ENCODE measurements around the gene TNFRSF25.
"Not testable (repeated sequence)": the region's sequence is repeated elsewhere in the genome, so short reads cannot be mapped to it uniquely, and the experiment has no call there.

The TNFRSF25 gene

GRCh38 chr1:6501279-6501813 lies 35.4 kb upstream of the TNFRSF25 start:
- DNase-seq: no peak

- DNase-seq: no peak
These were observed 34.7 kb upstream of the TNFRSF25 start for GRCh38 chr1:6500544-6501278.

DNA sequence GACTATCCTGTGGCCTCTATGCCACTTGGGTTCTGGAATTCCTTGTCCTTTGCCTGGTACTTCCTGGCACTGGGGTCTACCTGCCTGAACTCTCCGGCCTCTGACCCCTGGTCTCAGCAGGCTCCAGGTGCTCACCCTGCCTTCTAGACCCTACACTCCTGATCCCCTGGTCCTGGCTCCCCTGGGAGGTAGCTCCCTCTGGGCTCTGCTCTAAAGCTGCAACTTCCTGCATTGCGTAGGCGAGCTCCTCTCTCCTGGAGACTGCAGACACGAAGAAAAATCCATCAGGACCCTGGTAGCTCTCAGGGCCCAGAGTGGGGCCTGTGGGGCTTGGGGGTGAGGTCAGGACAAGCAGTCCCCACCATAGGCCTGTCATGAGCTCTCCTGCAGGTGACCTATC lies 33.3 kb upstream of the TNFRSF25 start:
- DNase-seq: no peak

GRCh38 chr1:6498576-6499111 lies 32.7 kb upstream of the TNFRSF25 start:
- no peak for DNase-seq

GRCh38 chr1:6497867-6498575 lies 32.0 kb upstream of the TNFRSF25 start:
- DNase-seq: no peak

DNA sequence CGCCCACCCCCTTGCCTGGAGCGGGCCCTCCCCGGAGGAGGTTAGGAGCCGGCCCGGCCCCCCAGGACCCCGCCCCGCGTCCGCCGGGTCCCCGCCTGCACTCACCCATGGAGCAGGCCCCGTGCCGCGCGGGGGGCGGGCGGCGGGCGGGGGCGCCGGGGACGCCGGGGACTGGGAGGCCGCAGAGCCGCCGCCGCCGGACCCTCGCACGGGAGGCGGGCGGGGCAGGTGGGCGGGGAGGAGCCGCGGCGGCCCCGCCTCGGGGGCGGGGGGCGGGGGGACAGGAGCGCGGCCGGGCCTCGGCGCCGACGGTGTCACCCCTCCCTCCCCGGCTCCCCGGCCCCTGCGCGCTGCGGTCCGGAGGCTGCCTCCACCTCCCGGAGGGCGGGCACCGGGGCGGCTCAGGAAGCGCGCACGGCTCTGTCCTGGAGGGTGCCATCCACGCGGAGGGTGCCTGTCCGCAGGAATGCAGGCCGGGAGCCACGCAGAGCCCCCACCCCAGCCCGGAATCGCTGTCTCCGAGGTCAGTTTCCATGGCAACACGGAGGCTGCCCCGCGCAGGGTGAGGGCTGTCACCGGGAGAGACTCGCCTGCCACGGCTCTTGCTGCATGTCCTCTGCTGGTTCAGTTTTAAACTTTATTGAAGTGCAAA lies 31.4 kb upstream of the TNFRSF25 start:
- DNase-seq: peak; percentile 65

DNA sequence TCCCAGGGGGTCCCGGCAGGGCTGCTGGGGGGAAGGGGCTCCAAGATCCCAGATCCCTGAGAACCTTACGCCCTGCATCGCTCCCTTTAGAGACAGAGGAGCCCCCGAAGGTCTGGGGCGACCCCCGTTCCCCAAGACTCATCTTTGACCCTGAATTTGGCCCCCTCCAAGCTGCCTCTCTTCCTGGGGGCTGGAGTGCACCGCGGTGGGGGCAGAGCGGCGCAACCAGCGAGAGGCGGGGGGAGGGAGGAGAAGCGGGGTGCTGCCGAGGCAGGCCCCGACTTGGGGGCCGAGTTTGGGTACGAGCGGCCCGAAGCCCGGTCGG lies 30.9 kb upstream of the TNFRSF25 start:
- DNase-seq: no peak

- no peak for DNase-seq
These were observed 30.4 kb upstream of the TNFRSF25 start for GRCh38 chr1:6496365-6496721.

GRCh38 chr1:6495540-6496364 lies 29.8 kb upstream of the TNFRSF25 start:
- DNase-seq: no peak

- no peak for DNase-seq
These were observed 29.1 kb upstream of the TNFRSF25 start for GRCh38 chr1:6495041-6495441.

DNA sequence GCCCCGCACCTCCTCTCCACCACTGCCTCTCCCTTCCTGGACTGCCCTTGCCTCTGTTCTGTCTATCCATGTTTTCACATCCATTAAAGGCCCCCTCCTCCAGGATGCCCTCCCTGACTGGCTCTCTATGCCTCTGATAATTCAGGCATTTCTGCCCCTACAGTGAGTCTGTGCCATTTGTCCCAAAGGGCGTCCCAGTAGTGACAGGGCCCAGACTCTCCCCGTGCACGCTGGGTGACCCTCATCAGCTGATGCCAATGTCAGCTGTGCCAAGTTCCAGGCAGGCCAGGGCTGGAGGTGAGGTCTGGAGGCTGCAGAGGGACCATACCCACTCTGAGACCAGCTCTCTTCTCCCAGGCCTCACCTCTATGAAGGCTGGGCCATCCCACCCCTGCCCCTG lies 28.7 kb upstream of the TNFRSF25 start:
- no peak for DNase-seq

DNA sequence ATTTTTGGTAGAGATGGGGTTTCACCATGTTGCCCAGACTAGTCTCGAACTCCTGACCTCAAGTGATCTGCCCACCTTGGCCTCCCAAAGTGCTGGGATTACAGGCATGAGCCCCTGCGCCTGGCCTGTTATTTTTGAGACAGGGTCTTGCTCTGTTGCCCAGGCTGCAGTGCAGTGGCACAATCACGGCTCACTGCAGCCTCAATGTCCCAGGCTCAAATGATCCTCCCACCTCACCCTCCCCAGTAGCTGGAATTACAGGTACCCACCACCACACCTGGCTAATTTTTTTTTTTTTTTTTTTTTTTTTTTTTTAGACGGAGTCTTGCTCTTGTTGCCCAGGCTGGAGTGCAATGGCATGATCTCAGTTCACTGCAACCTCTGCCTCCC lies 27.9 kb upstream of the TNFRSF25 start:
- DNase-seq: not testable (repeated sequence)

GRCh38 chr1:6491966-6492365 lies 26.0 kb upstream of the TNFRSF25 start:
- no peak for DNase-seq

DNA sequence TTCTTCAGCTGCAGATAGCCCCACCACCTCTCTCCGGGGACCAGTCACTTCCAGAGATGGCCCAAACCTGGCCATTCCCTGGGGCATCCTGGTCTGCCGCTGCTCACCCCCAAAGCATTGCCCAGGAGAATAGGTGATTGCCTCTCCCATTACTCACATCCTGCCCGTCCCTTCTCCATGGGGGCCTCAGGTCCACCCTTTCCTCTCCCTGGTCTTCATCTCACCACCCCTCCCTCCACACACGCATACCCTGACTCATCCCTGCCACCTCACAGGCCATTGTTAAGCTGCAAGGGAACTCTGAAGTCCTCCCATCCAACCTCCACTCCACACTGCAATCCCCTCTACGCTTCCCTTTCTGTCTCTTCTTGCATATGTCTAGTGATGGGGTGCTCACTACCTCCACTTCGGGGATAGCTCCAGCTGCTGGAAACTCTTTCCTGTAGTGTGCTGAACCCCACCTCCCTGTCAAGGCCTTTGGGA lies 25.5 kb upstream of the TNFRSF25 start, which contains the start of gene PLEKHG5:
TSS of gene PLEKHG5 (minus strand) at position 188 of the 483 bp plus-strand sequence. CDS start 14,096 bp downstream, outside the sequence.
- peak; percentile 80 for DNase-seq

- no peak for DNase-seq
These were observed 25.1 kb upstream of the TNFRSF25 start for GRCh38 chr1:6491081-6491449.

GRCh38 chr1:6490181-6491080 lies 24.5 kb upstream of the TNFRSF25 start:
- DNase-seq: peak; percentile 67

DNA sequence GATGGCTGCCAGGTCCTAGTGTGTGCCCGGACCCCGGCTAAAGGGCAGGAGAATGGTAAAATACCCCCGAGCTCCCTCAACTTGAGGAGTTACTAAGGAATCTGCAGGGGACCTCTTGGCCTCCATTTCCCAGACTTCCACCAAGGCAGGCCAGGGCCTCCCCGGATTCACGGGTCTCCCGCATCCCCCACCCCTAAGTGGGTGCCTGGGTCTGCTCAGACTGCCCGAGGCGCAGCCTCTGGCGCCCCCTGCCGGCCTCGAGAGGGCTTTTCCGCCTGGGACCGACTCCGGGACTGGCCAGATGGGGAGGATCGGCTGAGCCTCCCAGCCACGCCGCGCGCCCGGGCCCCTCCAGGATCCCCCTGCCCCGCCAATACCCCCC lies 23.8 kb upstream of the TNFRSF25 start:
- peak; percentile 67 for DNase-seq

DNA sequence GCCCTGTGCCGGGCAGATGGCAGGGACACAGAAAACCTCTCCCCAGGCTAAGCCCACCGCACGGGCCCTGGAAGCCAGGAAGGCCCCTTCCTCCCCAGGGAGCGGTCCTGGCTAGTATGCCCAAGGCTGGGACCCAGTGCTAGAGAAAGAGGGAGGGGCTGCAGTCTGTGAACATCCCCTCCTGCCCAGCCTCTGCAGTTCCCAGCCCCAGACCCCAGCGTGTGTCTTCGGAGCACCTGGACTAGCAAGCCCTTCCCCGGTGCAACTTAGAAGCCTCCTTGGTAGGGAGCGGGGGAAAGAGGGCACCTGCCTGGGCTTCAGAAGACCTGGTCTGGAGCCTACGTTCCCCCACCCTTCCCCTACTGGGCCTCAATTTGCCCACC lies 23.4 kb upstream of the TNFRSF25 start:
- DNase-seq: no peak

DNA sequence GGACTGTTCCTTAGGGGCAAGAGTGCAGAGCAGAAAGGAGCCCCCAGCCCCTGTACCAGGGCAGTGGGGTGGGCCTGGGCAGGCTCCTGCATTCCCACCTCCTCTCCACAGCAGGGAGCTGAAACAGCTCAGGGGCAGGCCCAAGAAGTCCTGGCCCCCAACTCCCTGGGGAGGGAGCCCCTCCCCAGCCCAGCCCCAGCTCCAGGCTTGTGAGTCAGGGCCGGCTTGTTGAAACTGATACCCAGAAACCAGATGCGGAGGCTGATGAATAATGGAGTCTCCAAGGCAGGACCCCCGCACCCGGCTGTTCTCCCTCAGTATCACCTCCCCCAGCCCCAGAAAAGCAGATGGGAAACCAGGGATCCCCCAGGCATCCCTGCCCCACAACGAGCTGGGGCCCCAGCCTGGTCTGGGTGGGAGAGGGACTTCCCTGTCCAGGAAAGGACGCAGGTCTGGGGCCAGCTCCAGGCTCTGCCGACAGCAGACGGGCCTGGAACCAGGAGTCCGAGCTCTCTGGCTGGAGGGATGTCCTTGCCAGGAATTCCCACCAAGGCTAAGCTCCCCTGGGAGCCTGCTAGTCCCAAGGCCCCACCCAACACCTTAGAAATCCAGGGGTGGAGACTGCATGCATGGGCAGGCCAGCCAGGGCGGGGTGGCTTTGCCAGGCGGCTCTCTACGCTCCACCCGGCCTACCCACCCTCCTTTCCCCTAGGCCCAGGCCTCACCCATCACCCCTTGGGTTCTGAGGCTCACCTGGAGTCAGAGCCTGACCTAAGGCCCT lies 22.8 kb upstream of the TNFRSF25 start:
- no peak for DNase-seq

DNA sequence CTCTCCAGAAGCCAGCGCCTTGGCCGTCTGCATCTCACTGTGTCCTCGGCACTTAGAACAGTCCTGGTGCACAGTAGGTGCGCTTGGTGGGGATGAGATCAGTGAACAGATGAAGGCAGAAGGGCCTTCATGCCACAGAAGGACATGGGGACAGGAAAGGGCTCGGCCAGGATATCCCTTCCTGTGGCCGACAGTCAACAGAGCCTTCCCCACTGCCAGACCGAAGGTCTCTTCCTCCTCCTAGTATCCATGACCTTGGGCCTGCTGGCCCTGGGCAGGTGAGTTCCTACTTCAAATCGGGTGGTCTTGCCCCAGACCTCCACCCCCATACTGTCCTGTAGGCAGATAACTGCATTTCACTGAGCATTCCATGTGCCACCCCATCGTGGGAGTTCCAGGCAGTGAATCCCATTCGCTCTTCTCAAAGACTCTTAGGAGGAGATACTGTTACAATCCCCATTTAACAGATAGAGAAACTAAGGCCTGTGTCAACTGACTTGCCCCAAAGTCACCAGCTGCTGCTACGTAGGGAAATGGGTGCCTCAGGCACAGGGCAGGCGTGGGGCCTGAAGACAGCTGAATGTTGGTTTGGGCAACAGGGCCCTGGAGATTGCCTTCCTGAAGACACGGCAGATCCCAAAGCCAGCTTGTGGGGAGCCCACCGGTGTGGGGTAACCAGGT lies 22.0 kb upstream of the TNFRSF25 start:
- no peak for DNase-seq

All from NCI-H226 (cell line).